Occipital lobe (tissue), 2 donors: Measurements from ENCODE around the gene OSBPL5. TPM values are rescaled to one million over a fixed set of nuclear protein-coding genes. Genes with fewer than 3 reads are reported as not detected.

ENCODE experiments used
- DNase-seq: peaks from one replicate; lab custom pipeline; 2025; lab: John Stamatoyannopoulos, UW
- total RNA-seq: library from RNA; depleted of rRNA; stranded (reverse); fragments of >200 nt; gene quantifications from one replicate; pipeline ENCODE4 v1.2.3, GENCODE V29; 2014

Gene OSBPL5
- total RNA-seq, 1 donor from 2014 or later = 31.2 TPM

- no peak for DNase-seq
Measured at GRCh38 chr11:3152471-3153110, 12.5 kb downstream of the OSBPL5 start.

- no peak for DNase-seq
Measured at GRCh38 chr11:3150726-3151125, 14.4 kb downstream of the OSBPL5 start.

GRCh38 chr11:3149852-3150188, 15.3 kb downstream of the OSBPL5 start:
- no peak for DNase-seq

- DNase-seq = no peak
Measured at GRCh38 chr11:3148990-3149851, 15.9 kb downstream of the OSBPL5 start.

GRCh38 chr11:3148255-3148989, 16.7 kb downstream of the OSBPL5 start:
- no peak for DNase-seq

- no peak for DNase-seq
Measured at GRCh38 chr11:3147626-3148025, 17.5 kb downstream of the OSBPL5 start.

GRCh38 chr11:3147257-3147619, 17.9 kb downstream of the OSBPL5 start:
- no peak for DNase-seq

- DNase-seq = no peak
Measured at GRCh38 chr11:3146612-3147256, 18.4 kb downstream of the OSBPL5 start.

GRCh38 chr11:3145206-3145520, 19.9 kb downstream of the OSBPL5 start:
- DNase-seq = no peak

- DNase-seq = no peak
Measured at GRCh38 chr11:3144296-3145205, 20.6 kb downstream of the OSBPL5 start.

- no peak for DNase-seq
Measured at GRCh38 chr11:3143136-3143880, 21.8 kb downstream of the OSBPL5 start.

GRCh38 chr11:3140291-3140603, 24.9 kb downstream of the OSBPL5 start:
- DNase-seq = no peak

GRCh38 chr11:3139481-3140290, 25.4 kb downstream of the OSBPL5 start:
- DNase-seq = no peak

GRCh38 chr11:3139086-3139440, 26.0 kb downstream of the OSBPL5 start:
- DNase-seq = no peak

- DNase-seq = no peak
Measured at GRCh38 chr11:3138178-3139085, 26.7 kb downstream of the OSBPL5 start.

- no peak for DNase-seq
Measured at GRCh38 chr11:3137486-3138177, 27.5 kb downstream of the OSBPL5 start.

GRCh38 chr11:3136546-3137455, 28.3 kb downstream of the OSBPL5 start:
- DNase-seq = no peak
